WTC11 (cell line): ENCODE measurements around the gene VSNL1. TPM values are rescaled to one million over a fixed set of nuclear protein-coding genes. Genes with fewer than 3 reads are reported as not detected.

Experiments
- ATAC-seq: fragments of 200-7000 bp; cut with Tn5 transposase; 2 replicates; pipeline ENCODE4 v1.10.0; 2021; ENCODE audit warnings: mild to moderate bottlenecking, moderate library complexity
- CTCF ChIA-PET: fragments of 300-600 bp; sonication (Branson Sonifier 250); formaldehyde crosslinking; loops from one replicate; lab custom pipeline; 2021; ENCODE audit warnings: antibody characterized with exemption; lab: Charles Lee
- POLR2A ChIA-PET: fragments of 350-600 bp; sonication (Branson Sonifier 250); formaldehyde crosslinking; loops from one replicate; lab custom pipeline; 2021; ENCODE audit warnings: antibody characterized with exemption; lab: Charles Lee
- DNase-seq: peaks from one replicate; pipeline ENCODE4 v3.0.0; 2021; ENCODE audit warnings: low spot score
- H3K27ac Mint-ChIP-seq: 2 replicates; pipeline ENCODE4 v1.8.0; 2021; ENCODE audit warnings: mixed read lengths
- H3K27me3 Mint-ChIP-seq: 2 replicates; pipeline ENCODE4 v1.8.0; 2021; ENCODE audit warnings: low read depth, mild to moderate bottlenecking, moderate library complexity, mixed read lengths
- H3K36me3 Mint-ChIP-seq: 2 replicates; pipeline ENCODE4 v1.8.0; 2021; ENCODE audit warnings: mixed read lengths
- H3K4me1 Mint-ChIP-seq: 2 replicates; pipeline ENCODE4 v1.8.0; 2022; ENCODE audit warnings: mixed read lengths
- H3K4me3 Mint-ChIP-seq: 2 replicates; pipeline ENCODE4 v1.8.0; 2021; ENCODE audit warnings: mild to moderate bottlenecking, moderate library complexity, mixed read lengths
- H3K9me3 Mint-ChIP-seq: 2 replicates; pipeline ENCODE4 v1.8.0; 2021; ENCODE audit warnings: mixed read lengths
- ATF3 ChIP-seq: sonication (generic); formaldehyde crosslinking; conservative IDR thresholded peaks from 2 replicates; pipeline ENCODE4 v1.8.1; 2022; ENCODE audit warnings: mild to moderate bottlenecking, missing genetic modification reagents
- CBFB ChIP-seq: sonication (generic); formaldehyde crosslinking; IDR thresholded peaks from 2 replicates; pipeline ENCODE4 v1.8.1; 2022; ENCODE audit warnings: mild to moderate bottlenecking, low read depth, missing genetic modification reagents
- CDX4 ChIP-seq: fragments of 250-450 bp; sonication (Bioruptor Pico); IDR thresholded peaks from 2 replicates; pipeline ENCODE4 v1.9.0; 2021; ENCODE audit warnings: moderate library complexity, mild to moderate bottlenecking, inconsistent platforms, borderline replicate concordance
- E2F1 ChIP-seq: sonication (generic); formaldehyde crosslinking; IDR thresholded peaks from 2 replicates; pipeline ENCODE4 v1.8.0; 2022; ENCODE audit warnings: mild to moderate bottlenecking, missing genetic modification reagents
- E2F5 ChIP-seq: sonication (generic); formaldehyde crosslinking; IDR thresholded peaks from 2 replicates; pipeline ENCODE4 v1.8.1; 2022; ENCODE audit warnings: mild to moderate bottlenecking, moderate library complexity, missing genetic modification reagents
- ERG ChIP-seq: fragments of 250-450 bp; sonication (Bioruptor Pico); IDR thresholded peaks from 2 replicates; pipeline ENCODE4 v1.8.0; 2021; ENCODE audit warnings: mild to moderate bottlenecking
- ETV6 ChIP-seq: sonication (generic); formaldehyde crosslinking; IDR thresholded peaks from 2 replicates; pipeline ENCODE4 v1.8.1; 2022; ENCODE audit warnings: mild to moderate bottlenecking, missing genetic modification reagents
- FOXP4 ChIP-seq: sonication (generic); formaldehyde crosslinking; IDR thresholded peaks from 2 replicates; pipeline ENCODE4 v1.8.0; 2022; ENCODE audit warnings: mild to moderate bottlenecking, missing genetic modification reagents
- GABPB1 ChIP-seq: sonication (generic); formaldehyde crosslinking; IDR thresholded peaks from 2 replicates; pipeline ENCODE4 v1.8.1; 2023; ENCODE audit warnings: mild to moderate bottlenecking, missing genetic modification reagents
- HMGXB4 ChIP-seq: sonication (generic); formaldehyde crosslinking; IDR thresholded peaks from 2 replicates; pipeline ENCODE4 v1.8.1; 2023; ENCODE audit warnings: mild to moderate bottlenecking, moderate library complexity, missing genetic modification reagents
- KAT7 ChIP-seq: sonication (generic); formaldehyde crosslinking; IDR thresholded peaks from 2 replicates; pipeline ENCODE4 v1.8.1; 2023; ENCODE audit warnings: missing genetic modification reagents, mild to moderate bottlenecking, borderline replicate concordance
- SMAD4 ChIP-seq: sonication (generic); formaldehyde crosslinking; IDR thresholded peaks from 2 replicates; pipeline ENCODE4 v1.8.0; 2022; ENCODE audit warnings: mild to moderate bottlenecking, missing genetic modification reagents
- ZMAT4 ChIP-seq: fragments of 250-450 bp; sonication (Bioruptor Pico); IDR thresholded peaks from 2 replicates; pipeline ENCODE4 v1.9.0; 2021; ENCODE audit warnings: mild to moderate bottlenecking
- ZNF121 ChIP-seq: sonication (generic); formaldehyde crosslinking; IDR thresholded peaks from 2 replicates; pipeline ENCODE4 v1.8.0; 2023; ENCODE audit warnings: missing genetic modification reagents
- ZNF138 ChIP-seq: sonication (generic); formaldehyde crosslinking; conservative IDR thresholded peaks from 2 replicates; pipeline ENCODE4 v1.8.1; 2022; ENCODE audit warnings: mild to moderate bottlenecking, moderate library complexity, missing genetic modification reagents
- total RNA-seq: library from RNA; stranded (reverse); gene quantifications from 3 replicates; pipeline ENCODE4 v1.2.3, GENCODE V29; 2021

Gene VSNL1
- total RNA-seq, 1 experiment from 2014 or later, result 78.4 TPM

GRCh38 chr2:17637131-17637906, 96.8 kb downstream of the VSNL1 start (continued):
- TF ChIP-seq CDX4 (CRISPR knock-in tag) (no peak), ZNF138 (no peak)

- ATAC-seq, result no peak
- Mint-ChIP-seq H3K36me3 (peaks cover 21% of the 10 kb centered on the region), H3K4me1 (peaks cover 49% of the 10 kb centered on the region), H3K4me3 (no peak overlapping the region), H3K9me3 (peaks cover 3% of the 10 kb centered on the region; the same call in 1 of the 2 replicates), H3K27ac (no peak overlapping the region), H3K27me3 (no peaks in the 10 kb centered on the region)
- no peak for DNase-seq
- TF ChIP-seq CBFB (CRISPR knock-in tag), result no peak
- TF ChIP-seq ZNF121 (CRISPR knock-in tag), result no peak
- no peak for TF ChIP-seq ETV6 (CRISPR knock-in tag)
- TF ChIP-seq ZMAT4 (CRISPR knock-in tag), result no peak
- TF ChIP-seq FOXP4, result no peak
- TF ChIP-seq KAT7 (CRISPR knock-in tag), result no peak
- TF ChIP-seq ATF3 (CRISPR knock-in tag), result no peak
- TF ChIP-seq GABPB1, result no peak
- no peak for TF ChIP-seq SMAD4 (CRISPR knock-in tag)
- TF ChIP-seq E2F5 (CRISPR knock-in tag), result no peak
- TF ChIP-seq ZNF138, result no peak
- no peak for TF ChIP-seq HMGXB4
- no peak for TF ChIP-seq ERG
- no peak for TF ChIP-seq E2F1 (CRISPR knock-in tag)
- ChIA-PET POLR2A (no interaction called here), CTCF (no interaction called here)
These were observed 97.8 kb downstream of the VSNL1 start for GRCh38 chr2:17638196-17638743.
